Endothelial cell (in vitro differentiated cells): ENCODE results near the gene SLC6A11. TPM values are rescaled to one million over a fixed set of nuclear protein-coding genes. Genes with fewer than 3 reads are reported as not detected.

Experiments
- DNase-seq: peaks from one replicate; pipeline ENCODE4 v3.0.0; 2021; ENCODE audit warnings: low spot score
- H3K27ac Mint-ChIP-seq: one replicate; pipeline ENCODE4 v1.8.0; 2021; ENCODE audit warnings: mixed read lengths, inconsistent platforms; ENCODE audit not compliant: unreplicated experiment
- H3K27me3 Mint-ChIP-seq: one replicate; pipeline ENCODE4 v1.8.0; 2021; ENCODE audit warnings: mild to moderate bottlenecking, moderate library complexity, mixed read lengths, inconsistent platforms; ENCODE audit not compliant: unreplicated experiment
- H3K36me3 Mint-ChIP-seq: one replicate; pipeline ENCODE4 v1.8.0; 2021; ENCODE audit warnings: mild to moderate bottlenecking, low read depth, mixed read lengths, inconsistent platforms; ENCODE audit not compliant: unreplicated experiment
- H3K4me1 Mint-ChIP-seq: one replicate; pipeline ENCODE4 v1.8.0; 2021; ENCODE audit warnings: mild to moderate bottlenecking, mixed read lengths, inconsistent platforms; ENCODE audit not compliant: unreplicated experiment
- H3K4me3 Mint-ChIP-seq: one replicate; pipeline ENCODE4 v1.8.0; 2021; ENCODE audit warnings: mild to moderate bottlenecking, mixed read lengths, inconsistent platforms; ENCODE audit not compliant: unreplicated experiment
- H3K9me3 Mint-ChIP-seq: one replicate; pipeline ENCODE4 v1.8.0; 2021; ENCODE audit warnings: mixed read lengths, inconsistent platforms; ENCODE audit not compliant: unreplicated experiment
- CTCF ChIP-seq: fragments of 200-600 bp; sonication (generic); IDR thresholded peaks from one replicate; pipeline ENCODE4 v1.5.0; 2021; ENCODE audit warnings: antibody characterized with exemption; ENCODE audit not compliant: unreplicated experiment
- total RNA-seq: library from RNA; stranded (reverse); fragmentation: NEBNext Ultra II Directional; extraction: Animal tissue kit (Norgen Biotek cat#: 25700); gene quantifications from one replicate; pipeline ENCODE4 v1.2.1, GENCODE V29; 2021; ENCODE audit not compliant: unreplicated experiment

The SLC6A11 gene
- total RNA-seq, 1 donor from 2014 or later, result 0.15 TPM

GRCh38 chr3:10939556-10939955 lies 123.5 kb downstream of the SLC6A11 start:
- no peak for TF ChIP-seq CTCF
- Mint-ChIP-seq H3K9me3 (no peaks in the 10 kb centered on the region), H3K4me3 (no peak overlapping the region), H3K27ac (no peak overlapping the region), H3K36me3 (no peaks in the 10 kb centered on the region), H3K4me1 (no peaks in the 10 kb centered on the region), H3K27me3 (peaks cover 4% of the 10 kb centered on the region)
- DNase-seq, result no peak

- TF ChIP-seq CTCF, result no peak
- Mint-ChIP-seq H3K4me1 (no peaks in the 10 kb centered on the region), H3K4me3 (no peak overlapping the region), H3K36me3 (no peaks in the 10 kb centered on the region), H3K9me3 (no peaks in the 10 kb centered on the region), H3K27me3 (peaks cover 7% of the 10 kb centered on the region), H3K27ac (no peak overlapping the region)
- DNase-seq, result no peak
Measured at GRCh38 chr3:10940106-10940505, 124.1 kb downstream of the SLC6A11 start.

- Mint-ChIP-seq H3K4me1 (no peaks in the 10 kb centered on the region), H3K4me3 (no peak overlapping the region), H3K27ac (no peak overlapping the region), H3K9me3 (no peaks in the 10 kb centered on the region), H3K36me3 (no peaks in the 10 kb centered on the region), H3K27me3 (peaks cover 7% of the 10 kb centered on the region)
- peak; percentile 84 for TF ChIP-seq CTCF
- DNase-seq, result peak; percentile 37
Measured at GRCh38 chr3:10941972-10942371, 125.9 kb downstream of the SLC6A11 start.

GRCh38 chr3:10942690-10943205 lies 126.7 kb downstream of the SLC6A11 start:
- no peaks in the 10 kb centered on the region for H3K4me1 Mint-ChIP-seq
- TF ChIP-seq CTCF, result no peak
- H3K27ac Mint-ChIP-seq, result no peak overlapping the region
- peaks cover 7% of the 10 kb centered on the region for H3K27me3 Mint-ChIP-seq
- no peak overlapping the region for H3K4me3 Mint-ChIP-seq
- no peak for DNase-seq
- H3K9me3 Mint-ChIP-seq, result no peaks in the 10 kb centered on the region
- no peaks in the 10 kb centered on the region for H3K36me3 Mint-ChIP-seq

GRCh38 chr3:10944866-10945265 lies 128.8 kb downstream of the SLC6A11 start:
- Mint-ChIP-seq H3K4me1 (no peaks in the 10 kb centered on the region), H3K27ac (no peak overlapping the region), H3K27me3 (peaks cover 5% of the 10 kb centered on the region), H3K9me3 (no peaks in the 10 kb centered on the region), H3K36me3 (no peaks in the 10 kb centered on the region), H3K4me3 (no peak overlapping the region)
- TF ChIP-seq CTCF, result no peak
- DNase-seq, result no peak
